ENCODE results near the gene PLXNA4.

Gene PLXNA4

DNA sequence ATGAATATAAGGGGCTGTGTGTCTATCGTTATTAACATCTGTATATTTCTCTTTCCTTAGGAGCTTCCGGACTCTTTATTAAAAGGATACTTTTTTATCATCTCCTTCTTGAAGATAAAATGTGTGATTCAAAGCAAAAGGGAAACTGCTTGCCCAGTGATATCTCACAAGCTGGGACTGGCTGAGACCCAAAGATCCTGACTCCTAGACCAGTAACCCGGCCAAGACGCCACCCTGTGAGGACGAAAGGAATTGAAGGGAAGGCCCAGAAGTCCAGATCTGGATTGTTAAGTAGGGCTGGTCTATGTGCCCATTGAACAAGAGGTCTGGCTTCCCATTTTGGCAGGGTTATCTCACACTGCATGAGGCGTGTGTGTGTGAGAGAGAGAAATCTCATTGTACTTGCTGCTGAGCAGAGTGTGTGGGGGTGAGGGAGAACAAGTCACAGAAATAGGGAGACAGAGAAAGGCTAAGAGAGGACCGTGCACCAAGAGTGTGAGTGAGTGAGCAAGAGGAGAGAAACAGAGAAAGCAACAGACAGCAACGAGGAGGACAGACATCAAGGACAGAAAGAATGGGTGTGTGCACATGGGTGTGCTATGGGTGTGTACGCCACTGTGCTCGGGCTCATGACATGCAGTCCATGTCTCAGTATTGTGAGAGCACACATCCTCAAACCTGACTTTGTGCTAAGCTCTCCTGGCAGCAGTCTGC is 75.4 kb downstream of the PLXNA4 start:
- DNase-seq = no peak

DNA sequence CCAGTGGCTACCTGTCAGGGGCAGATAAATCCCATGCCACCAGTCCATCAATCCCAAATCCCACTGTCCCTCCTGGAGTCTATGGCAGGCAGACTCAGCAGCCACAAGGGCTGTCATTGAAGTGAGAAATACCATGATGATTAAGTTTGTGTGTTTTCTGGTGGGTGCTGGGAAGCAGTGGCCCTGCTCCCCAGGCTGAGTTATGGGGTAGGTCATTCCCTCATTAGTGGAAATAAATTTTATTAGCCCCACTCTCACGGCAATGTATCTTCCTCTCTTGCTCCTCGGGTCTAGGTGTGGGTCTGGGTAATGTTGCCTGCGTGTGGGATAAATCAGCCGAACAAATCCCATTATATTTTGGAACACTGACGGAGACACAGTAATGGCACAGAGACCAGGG is 76.8 kb downstream of the PLXNA4 start:
- no peak for DNase-seq

DNA sequence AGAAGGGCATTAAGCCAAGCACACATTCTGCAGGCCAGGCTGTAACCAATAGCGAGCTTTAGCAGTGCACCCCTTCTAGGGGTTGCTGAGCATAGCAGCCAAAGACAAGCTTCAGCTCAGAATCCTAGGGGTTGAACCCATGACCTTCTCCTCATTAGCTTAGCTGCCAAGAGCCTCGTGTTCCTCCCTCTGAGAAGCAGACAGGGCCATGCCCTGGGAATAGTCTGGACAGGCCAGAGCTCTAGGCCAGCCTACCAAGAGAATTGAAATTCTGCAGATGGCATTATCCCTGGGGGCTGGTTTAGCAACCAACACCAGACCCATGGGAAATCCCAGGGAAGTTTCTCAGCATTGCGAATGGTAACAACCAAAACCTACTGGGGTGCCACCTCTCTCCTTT is 77.2 kb downstream of the PLXNA4 start:
- no peak for DNase-seq

DNA sequence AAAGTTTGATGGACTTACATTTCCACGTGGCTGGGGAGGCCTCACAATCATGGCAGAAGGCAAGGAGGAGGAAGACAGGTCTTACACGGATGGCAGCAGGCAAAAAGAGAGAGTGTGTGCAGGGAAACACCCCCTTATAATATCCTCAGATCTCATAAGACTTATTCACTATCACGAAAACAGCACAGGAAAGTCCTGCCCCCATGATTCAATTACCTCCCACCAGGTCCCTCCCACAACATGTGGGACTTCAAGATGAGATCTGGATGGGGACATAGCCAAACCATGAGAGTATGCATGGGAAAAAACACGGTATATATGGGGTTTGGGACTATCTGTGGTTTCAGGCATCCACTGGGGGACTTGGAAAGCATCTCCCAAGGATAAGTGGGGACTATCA is 78.0 kb downstream of the PLXNA4 start:
- DNase-seq = no peak

DNA sequence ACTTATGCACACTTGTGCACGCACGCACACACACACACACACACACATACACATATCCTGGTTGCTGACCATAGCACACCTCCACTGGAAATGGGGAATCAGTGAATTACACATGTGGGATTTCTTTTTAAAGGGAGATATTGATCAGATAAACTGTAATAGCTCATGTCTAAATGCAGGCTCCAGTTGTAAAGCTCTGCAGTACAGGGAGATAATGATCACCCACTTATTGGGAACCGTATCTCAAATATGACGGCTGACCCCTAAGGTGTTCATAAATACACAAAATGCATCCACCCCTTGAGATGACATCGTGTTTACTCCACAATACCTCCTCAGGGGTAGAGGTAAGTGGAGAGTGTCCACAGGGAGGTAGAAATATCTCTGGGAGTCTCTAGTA is 79.2 kb downstream of the PLXNA4 start:
- no peak for DNase-seq

DNA sequence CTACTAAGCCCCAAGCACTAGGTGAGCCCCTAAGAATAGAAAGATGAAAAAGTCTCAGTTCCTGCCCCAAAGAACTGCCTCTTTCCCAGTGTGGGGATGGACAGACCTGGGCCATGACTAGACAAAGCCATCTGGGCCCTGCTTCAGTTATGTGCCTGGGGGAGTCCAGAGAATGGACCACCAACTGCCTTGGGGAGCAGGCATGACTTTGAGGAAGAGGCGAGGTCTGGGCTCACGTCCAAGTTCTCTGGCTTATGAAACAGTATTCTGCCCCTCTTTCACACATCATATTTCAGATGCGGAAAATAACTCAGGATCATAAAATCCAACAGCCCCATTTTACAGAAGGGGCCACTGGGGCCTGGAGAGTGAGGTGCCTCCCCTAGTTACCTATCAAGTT is 80.3 kb downstream of the PLXNA4 start:
- no peak for DNase-seq

DNA sequence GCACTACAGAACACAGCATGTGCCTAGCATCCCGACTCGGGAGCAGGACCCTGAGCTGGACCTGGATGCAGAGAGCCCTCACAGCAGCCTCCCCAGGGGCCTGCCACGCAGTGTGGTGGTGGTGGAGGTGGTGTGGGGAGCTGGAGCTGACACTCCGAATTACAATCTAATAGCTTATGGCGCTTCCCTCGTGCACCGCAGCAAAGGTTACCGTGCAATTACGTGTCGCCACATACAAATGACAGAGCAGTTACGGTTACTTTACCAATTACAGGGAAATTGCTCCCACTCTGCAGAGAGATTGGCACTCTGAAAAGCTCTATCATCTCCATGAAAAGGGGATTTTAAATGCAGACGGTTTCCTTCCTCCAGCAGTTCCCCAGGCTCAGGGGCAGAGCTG is 81.8 kb downstream of the PLXNA4 start:
- DNase-seq = no peak

DNA sequence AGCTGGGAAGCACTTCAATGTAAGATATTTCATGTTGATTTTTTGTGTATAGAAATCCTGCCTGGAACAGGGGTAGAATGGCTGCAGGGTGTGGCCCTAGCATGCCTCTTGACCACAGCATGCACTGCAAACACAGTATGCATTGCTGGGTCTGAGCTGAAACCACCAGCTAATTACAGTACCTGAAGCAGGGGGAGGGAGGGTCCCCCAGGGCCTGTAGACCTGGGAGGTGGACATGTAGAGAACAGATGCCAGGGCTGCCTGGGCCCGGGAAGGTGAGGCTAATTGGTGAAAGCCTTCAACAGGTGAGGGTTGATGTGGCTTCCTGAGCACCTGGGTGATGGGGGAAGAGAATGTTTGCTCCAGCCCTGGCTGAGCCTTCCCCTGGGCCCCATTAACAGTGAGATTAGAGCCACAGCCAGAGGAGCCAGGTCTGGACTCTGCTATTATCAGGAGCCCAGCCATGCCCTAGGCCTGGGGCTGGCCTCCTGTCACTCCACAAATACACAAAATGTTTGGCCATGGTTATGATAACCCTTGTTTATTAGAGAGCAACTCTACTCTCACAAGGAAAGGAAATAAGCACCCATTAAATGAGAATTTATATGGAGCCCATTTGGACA is 83.3 kb downstream of the PLXNA4 start:
- no peak for DNase-seq

DNA sequence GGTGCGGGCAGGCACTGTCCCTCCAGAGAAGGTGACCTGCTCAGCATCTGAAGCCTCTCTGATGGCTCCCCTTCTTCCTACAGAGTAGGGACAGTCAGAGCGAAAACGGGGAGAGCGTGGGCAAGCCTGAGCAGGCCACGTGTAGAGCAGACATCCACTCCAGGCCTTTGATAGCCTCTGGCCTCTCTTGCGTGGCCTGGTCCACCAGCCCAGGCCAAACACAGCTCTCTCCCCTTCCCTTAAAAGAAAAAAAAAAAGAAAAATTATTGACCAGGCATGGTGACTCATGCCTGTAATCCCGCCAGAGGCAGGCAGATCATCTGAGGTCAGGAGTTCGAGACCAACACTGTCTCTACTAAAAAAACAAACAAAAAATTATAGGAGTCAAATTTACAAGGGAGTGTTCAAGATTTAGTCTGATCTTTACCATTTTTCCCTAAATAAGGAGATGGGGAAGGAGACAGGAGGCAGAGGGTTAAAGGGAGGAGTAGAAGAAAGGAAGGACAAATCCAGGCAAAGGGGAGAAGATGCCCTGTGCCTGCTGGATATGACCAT is 84.8 kb downstream of the PLXNA4 start:
- DNase-seq = no peak

DNA sequence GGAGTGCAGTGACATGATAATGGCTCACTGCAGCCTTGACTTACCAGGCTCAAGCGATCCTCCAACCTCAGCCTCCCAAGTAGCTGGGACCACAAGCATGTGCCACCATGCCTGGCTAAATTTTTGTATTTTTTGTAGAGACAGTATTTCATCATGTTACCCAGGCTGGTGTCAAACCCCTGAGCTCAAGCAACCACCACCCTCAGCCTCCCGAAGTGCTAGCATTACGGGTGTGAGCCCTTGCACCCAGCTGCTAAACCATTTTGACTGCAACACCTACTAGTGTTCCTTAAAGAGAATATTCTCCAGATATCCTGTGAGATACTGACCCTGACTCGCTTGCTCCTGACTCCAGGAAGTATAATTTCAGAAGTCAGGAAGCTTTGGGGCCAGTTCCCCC is 85.8 kb downstream of the PLXNA4 start:
- no peak for DNase-seq

DNA sequence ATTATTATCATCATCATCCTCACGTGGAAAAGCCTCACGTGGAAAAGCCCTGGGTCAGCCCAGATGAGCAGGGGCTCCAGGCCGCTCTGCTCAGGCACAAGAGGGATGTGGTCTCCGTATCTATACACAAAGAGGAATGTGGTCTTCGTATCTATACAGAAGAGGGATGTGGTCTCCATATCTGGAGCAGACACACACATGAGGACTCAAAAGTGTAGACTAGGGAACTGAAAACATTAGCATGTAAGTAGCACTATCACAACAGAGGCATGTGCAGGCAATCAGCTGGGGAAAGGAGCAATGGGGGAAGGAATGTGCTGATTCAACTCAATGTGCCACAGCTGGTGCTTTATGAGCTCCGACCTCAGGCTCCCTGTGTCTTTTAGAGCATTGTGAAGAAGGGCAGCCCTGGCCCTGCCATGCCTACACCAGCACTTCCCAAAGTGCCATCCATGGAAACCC is 86.5 kb downstream of the PLXNA4 start:
- DNase-seq = no peak

DNA sequence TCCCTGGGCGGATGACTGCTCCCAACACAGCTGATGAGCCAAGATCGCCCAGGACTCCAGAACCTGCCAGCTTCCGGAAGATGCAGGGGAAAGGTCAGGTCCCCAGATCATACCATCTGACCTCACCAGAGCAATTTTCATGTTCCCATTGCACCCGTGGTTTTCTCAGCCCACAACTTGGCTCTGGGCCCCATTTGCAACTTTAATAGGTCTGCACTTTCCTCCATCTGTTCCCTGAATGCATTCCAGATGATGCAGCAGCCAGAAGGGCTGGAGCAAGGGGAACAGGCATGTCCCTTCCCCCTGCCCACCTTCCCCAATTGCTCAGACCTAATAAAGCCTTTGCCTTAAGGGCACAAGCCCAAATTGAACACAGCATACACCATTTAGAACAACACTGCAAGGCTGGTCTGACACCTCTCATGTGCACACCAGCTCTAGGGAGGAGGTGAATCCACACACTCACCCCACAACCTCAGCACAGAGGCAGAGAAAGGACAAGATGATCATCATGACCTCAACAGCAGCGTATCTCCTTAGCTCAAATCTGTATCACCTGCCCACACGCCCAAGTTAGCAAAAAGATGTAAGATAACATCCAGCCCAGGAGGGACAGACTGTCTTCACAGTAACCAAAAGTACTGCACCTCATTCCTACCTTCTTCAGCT is 87.5 kb downstream of the PLXNA4 start:
- DNase-seq = no peak

DNA sequence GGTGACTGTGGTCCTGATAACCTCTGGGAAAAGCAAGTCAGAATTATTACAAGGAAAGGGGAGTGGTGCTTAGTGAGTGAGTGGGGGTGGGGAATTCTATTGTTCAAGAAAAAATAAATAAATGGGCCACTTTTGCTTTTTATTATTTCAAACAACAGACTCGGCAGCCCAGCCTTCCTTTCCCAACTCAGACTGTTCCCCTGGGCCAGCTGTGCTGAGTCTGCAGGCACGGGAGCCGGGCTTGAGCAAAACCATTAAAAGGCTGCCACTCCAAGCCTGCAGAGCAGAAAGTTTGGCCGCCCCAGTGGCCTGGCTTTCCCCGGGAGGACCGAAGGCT is 90.0 kb downstream of the PLXNA4 start:
- no peak for DNase-seq

DNA sequence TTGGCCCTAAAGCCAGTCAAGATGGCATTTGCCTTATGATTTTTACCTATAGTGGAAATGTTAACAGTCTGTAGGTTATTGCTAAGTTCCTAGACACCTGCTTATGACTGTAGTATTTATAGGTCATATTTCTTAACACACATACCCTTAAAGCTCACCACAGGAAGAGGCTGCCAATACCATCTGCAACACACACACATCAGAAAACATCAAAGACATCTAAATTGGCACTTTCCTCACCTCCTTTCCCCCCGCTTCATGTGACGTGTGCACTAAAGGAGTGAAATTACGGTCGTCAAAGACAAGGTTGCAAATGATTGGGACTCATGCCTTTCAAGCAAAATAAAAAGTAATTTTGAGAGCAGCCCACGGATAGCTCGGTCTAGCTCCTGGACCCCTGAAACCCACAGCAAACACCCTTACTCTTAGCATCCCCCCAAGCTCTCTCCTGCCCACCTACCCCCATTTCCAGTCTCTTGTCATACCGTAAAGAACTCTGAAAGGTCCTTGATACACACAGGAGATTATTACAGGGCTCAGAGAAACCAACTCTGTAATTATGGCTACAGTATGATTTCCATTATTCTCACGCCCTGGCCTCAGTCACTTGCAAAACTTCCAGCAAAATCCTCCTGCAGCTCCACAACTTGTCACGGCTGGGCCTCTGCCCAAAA is 90.5 kb downstream of the PLXNA4 start:
- DNase-seq = no peak

DNA sequence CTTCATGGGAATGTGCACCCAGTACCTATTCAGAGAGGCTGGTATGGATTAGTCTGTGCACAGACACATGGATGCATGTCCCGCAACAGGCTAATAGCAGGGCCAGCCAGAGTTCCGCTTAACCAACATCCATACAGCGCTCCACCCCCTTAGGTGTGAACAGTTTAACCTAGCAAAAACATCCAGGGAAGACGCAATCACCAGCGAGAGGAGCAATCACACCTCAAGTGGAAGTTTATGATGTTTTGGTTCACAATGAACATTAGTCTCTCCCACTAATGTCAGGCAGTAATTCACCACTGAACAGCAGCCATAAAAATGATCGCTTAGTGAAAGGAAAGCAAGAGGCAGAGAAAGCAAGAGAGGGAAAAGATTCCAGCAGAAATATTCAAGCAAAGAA is 91.1 kb downstream of the PLXNA4 start:
- DNase-seq = no peak

DNA sequence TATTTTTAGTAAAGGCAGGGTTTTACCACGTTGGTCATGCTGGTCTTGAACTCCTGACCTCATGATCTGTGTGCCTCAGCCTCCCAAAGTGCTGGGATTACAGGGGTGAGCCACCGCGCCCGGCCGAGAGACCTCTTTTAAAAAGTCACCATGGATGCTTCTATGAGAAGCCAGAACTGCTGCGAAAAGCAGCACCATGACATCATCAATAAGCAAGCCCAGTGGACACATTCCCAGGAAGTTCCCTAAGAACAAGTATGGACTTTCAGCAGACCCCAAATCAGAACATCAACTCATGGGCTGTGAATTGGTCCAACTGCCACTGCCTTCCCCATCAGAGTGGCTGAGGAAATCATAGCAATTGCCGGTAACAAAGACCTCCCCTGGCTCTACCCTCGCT is 93.4 kb downstream of the PLXNA4 start:
- DNase-seq = no peak

DNA sequence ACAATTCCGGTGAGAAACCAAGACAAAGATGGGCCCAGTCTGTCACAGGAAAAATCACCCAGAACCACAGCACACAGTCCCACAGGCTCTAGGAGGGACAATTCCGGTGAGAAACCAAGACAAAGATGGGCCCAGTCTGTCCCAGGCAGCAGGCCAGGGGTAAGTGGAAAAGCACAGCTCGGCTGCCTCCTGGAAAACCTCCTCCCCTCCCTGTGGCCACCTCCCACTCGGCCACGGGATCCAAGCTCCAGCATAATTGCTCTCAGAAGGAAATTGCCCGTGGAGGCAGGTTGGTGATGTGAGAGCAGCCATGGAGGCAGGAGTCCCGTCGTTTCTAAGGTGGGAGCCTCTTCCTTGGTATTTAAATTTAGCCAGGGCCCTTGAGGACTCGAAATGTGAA is 95.7 kb downstream of the PLXNA4 start:
- DNase-seq = no peak

DNA sequence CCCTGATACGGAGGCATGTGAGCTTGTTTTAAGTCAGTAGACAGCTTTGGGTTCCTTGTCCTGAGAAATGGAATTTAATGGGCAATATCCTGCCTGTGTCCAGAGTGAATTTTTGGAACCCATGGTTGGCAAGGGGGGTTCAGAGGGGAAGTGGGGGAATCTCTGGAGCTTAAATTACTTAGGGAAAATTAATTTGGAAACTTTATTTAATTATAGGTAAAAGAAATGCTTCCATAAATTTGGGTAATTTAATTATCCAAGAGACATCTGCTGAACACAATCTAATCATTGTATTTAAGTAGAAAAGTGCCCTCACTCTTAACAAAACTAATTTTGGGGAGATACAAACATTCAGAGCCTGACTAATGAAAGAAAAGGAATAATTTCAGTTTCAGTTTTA is 99.7 kb downstream of the PLXNA4 start:
- no peak for DNase-seq

DNA sequence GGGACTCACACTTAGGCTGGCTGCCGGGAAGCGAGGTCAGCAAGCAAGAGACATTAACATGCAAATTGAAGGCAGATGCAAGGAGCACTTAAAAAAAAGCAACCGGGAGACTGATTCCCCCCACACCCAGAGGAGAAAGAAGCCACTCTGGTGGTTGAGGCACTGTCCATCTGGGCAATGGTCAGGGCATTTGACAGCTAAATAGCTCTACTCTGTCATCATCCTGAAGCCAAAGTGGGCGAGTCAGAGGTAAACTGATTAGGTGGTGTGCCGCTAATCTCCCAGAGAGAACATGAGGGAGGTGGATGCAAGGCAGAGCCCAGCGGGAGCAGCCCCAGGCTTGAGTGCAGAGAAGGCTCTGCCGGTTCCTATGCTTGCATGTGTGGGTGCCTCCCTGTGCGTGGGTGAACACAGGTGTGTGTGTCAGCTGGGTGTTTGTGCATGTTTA is 100.6 kb downstream of the PLXNA4 start:
- no peak for DNase-seq

DNA sequence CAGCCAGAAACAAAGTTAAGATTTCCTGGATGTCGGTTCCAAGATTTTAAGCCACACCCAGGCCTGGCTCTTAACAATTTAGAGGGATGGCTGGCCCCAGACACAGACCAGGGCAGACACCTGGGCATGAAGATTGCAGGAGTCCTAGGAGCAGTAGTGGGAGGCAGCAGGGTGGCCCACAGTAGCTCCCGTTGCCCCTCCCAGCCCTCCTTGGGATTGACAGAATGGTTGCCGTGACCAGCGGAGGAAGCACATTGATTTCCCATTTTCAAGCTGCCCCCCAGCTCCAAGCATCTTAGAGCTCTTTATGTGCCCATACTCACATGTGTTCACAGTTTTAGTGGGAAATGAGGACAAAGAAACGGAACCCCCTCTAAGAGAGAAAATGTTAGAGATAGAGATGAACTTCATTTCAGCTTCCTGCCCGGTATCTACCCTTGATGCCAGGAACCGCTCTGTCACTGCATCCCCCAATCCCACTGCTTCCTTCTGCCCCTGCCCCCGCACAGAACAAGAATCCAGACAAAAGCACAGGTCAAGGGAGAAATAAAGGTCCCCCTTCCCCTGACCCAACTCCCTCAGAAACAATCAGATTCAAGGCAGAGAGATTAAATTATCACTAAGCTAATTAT is 101.1 kb downstream of the PLXNA4 start:
- DNase-seq = no peak

DNA sequence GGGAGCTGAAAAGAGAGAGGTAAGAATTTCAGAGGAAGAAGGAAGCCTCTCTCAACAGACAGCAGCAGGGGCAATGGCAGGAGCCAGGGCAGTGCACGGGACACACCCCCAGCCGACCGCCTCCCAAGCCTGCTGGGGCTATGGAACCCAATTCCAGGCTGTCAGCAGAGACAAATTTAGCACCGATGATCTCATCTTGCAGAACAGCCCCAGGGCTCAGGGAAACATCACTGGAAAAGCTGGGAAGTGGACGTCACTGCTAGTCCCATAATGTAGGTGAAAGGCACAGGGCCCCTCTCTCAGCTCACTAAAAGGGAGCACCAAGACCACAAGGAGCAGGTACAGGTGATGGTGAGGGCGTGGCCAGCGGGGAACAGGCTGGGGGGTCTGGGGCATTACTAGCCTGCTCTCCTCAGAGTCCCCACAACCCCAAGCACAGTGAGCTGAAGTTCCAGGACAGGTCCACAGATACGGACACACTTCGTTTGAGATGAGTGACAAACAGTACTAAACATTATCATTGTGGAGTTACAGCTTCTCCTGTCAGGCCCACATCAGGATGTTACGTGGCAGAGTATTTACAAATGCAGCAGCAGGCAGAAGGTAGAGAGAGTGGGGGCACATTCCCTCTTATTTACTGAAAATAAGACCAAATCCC is 103.7 kb downstream of the PLXNA4 start:
- DNase-seq = no peak

DNA sequence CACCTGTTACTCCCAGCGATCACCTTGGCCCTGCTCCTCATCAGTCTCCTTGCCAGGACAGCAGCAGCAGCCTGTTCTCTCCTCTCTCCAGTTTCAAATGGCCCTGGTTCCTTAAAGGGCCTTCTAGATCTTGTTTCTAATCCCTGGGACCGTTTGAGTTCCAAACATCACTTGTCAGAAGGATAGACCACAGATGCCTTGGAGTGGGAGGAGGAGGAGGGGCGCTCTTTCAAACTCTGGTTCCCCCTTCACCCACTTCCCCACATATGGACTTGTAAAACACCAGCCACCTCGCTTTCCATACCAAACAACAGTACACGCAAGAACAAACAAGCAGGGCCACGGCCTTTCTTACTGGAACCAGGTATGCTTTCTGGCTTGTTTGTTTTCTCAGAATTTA is 104.8 kb downstream of the PLXNA4 start:
- no peak for DNase-seq

DNA sequence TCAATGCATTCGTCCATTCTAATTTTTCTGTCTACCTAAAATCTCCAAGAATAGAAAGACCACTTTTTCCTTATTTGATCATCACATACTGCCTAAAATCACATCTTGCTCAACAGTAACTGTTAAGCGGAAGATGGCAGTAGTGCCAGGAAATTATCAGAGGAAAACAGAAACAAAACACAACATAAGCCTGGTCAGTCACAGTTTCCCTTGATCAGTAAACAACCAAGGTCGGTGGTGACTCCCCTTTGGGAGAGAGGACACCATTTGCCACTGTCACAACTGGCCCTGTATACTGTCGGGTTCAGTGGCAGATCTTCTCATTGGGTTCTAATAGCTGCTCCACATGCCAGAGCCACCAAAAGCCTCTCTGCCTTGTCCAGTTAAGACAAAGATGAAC is 106.6 kb downstream of the PLXNA4 start:
- DNase-seq = no peak

Data from NCI-H1930 (cell line).